GM18858 (cell line): ENCODE results near the gene XRCC1.

Source experiments
- ATAC-seq: cut with Tn5 transposase; IDR thresholded peaks from one replicate; pipeline ENCODE4 v1.9.1; 2021; ENCODE audit not compliant: unreplicated experiment

XRCC1 gene

DNA sequence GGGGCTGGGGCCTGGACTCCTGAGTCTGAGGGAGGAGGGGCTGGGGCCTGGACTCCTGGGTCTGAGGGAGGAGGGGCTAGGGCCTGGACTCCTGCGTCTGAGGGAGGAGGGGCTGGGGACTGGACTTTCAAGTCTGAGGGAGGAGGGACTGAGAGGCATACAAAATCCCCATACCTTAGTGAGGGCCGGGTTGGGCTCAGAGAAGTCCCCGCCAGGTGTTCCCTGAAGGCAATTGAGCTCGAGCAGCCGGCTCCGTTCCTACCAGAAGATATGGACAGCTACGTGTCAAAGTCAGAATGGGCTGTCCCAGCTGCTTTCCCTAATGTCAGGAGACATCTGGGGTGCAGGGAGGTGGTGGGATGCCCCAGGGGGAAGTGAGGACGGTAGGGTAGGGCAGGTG lies 80.2 kb downstream of the XRCC1 start:
- no peak for ATAC-seq
